Memory B cell (primary cell): ENCODE measurements around the gene KCNJ12.
"Not testable (repeated sequence)": the region's sequence is repeated elsewhere in the genome, so short reads cannot be mapped to it uniquely, and the experiment has no call there.

Experiments
- ATAC-seq: fragments of 150-1000 bp; cut with Tn5 transposase; 2 replicates; pipeline ENCODE4 v1.10.0; 2021; ENCODE audit warnings: low read depth, mild to moderate bottlenecking, moderate library complexity
- DNase-seq, 2 donors: peaks; one replicate each; pipeline ENCODE4 v3.0.0; 2022; ENCODE audit warnings: low spot score in 2 of 2
- H3K27ac Mint-ChIP-seq: one replicate; pipeline ENCODE4 v1.8.0; 2022; ENCODE audit warnings: mild to moderate bottlenecking, moderate library complexity, mixed read lengths
- H3K27me3 Mint-ChIP-seq: one replicate; pipeline ENCODE4 v1.8.0; 2022; ENCODE audit warnings: mixed read lengths
- H3K36me3 Mint-ChIP-seq: one replicate; pipeline ENCODE4 v1.8.0; 2022; ENCODE audit warnings: mild to moderate bottlenecking, mixed read lengths
- H3K4me1 Mint-ChIP-seq: one replicate; pipeline ENCODE4 v1.8.0; 2022; ENCODE audit warnings: mixed read lengths
- H3K4me3 Mint-ChIP-seq: one replicate; pipeline ENCODE4 v1.8.0; 2022; ENCODE audit warnings: mild to moderate bottlenecking, moderate library complexity, mixed read lengths
- H3K9me3 Mint-ChIP-seq: one replicate; pipeline ENCODE4 v1.8.0; 2022; ENCODE audit warnings: mixed read lengths

The KCNJ12 gene

GRCh38 chr17:21408766-21409300 lies 32.7 kb downstream of the KCNJ12 start:
- not testable (repeated sequence) for H3K9me3 Mint-ChIP-seq, H3K27ac Mint-ChIP-seq, H3K36me3 Mint-ChIP-seq, H3K27me3 Mint-ChIP-seq, ATAC-seq, H3K4me3 Mint-ChIP-seq, DNase-seq, H3K4me1 Mint-ChIP-seq

- not testable (repeated sequence) for H3K4me1 Mint-ChIP-seq, ATAC-seq, H3K27ac Mint-ChIP-seq, H3K27me3 Mint-ChIP-seq, H3K36me3 Mint-ChIP-seq, DNase-seq, H3K9me3 Mint-ChIP-seq, H3K4me3 Mint-ChIP-seq
Measured at GRCh38 chr17:21409388-21409787, 33.2 kb downstream of the KCNJ12 start.

- not testable (repeated sequence) for ATAC-seq, DNase-seq, H3K27me3 Mint-ChIP-seq, H3K9me3 Mint-ChIP-seq, H3K27ac Mint-ChIP-seq, H3K4me1 Mint-ChIP-seq, H3K36me3 Mint-ChIP-seq, H3K4me3 Mint-ChIP-seq
Measured at GRCh38 chr17:21409971-21410370, 33.8 kb downstream of the KCNJ12 start.

- H3K4me3 Mint-ChIP-seq, H3K36me3 Mint-ChIP-seq, H3K4me1 Mint-ChIP-seq, H3K27ac Mint-ChIP-seq, H3K9me3 Mint-ChIP-seq, ATAC-seq, H3K27me3 Mint-ChIP-seq, DNase-seq: not testable (repeated sequence)
Measured at GRCh38 chr17:21410371-21410770, 34.2 kb downstream of the KCNJ12 start.

- not testable (repeated sequence) for H3K27ac Mint-ChIP-seq, H3K4me1 Mint-ChIP-seq, H3K4me3 Mint-ChIP-seq, H3K27me3 Mint-ChIP-seq, ATAC-seq, H3K36me3 Mint-ChIP-seq, H3K9me3 Mint-ChIP-seq, DNase-seq
Measured at GRCh38 chr17:21410906-21411678, 34.9 kb downstream of the KCNJ12 start.

- not testable (repeated sequence) for H3K27me3 Mint-ChIP-seq, H3K4me3 Mint-ChIP-seq, H3K9me3 Mint-ChIP-seq, H3K36me3 Mint-ChIP-seq, DNase-seq, ATAC-seq, H3K27ac Mint-ChIP-seq, H3K4me1 Mint-ChIP-seq
Measured at GRCh38 chr17:21411679-21412205, 35.6 kb downstream of the KCNJ12 start.

- not testable (repeated sequence) for DNase-seq, H3K9me3 Mint-ChIP-seq, H3K4me1 Mint-ChIP-seq
Measured at GRCh38 chr17:21412207-21412681, 36.1 kb downstream of the KCNJ12 start.

GRCh38 chr17:21413570-21414279 lies 37.6 kb downstream of the KCNJ12 start:
- not testable (repeated sequence) for H3K27me3 Mint-ChIP-seq, H3K4me3 Mint-ChIP-seq, ATAC-seq, H3K27ac Mint-ChIP-seq, DNase-seq, H3K36me3 Mint-ChIP-seq, H3K4me1 Mint-ChIP-seq, H3K9me3 Mint-ChIP-seq

More at GRCh38 chr17:21412207-21412681, 36.1 kb downstream of the KCNJ12 start:
- not testable (repeated sequence) for H3K36me3 Mint-ChIP-seq, ATAC-seq, H3K27ac Mint-ChIP-seq, H3K27me3 Mint-ChIP-seq, H3K4me3 Mint-ChIP-seq

- not testable (repeated sequence) for ATAC-seq, H3K36me3 Mint-ChIP-seq, H3K9me3 Mint-ChIP-seq, H3K4me3 Mint-ChIP-seq, H3K27me3 Mint-ChIP-seq, H3K27ac Mint-ChIP-seq, DNase-seq, H3K4me1 Mint-ChIP-seq
Measured at GRCh38 chr17:21414616-21415015, 38.5 kb downstream of the KCNJ12 start.

- not testable (repeated sequence) for H3K27ac Mint-ChIP-seq
Measured at GRCh38 chr17:21415166-21415990, 39.2 kb downstream of the KCNJ12 start.

GRCh38 chr17:21416471-21416981 lies 40.4 kb downstream of the KCNJ12 start:
- H3K36me3 Mint-ChIP-seq, H3K9me3 Mint-ChIP-seq, H3K4me3 Mint-ChIP-seq, DNase-seq, ATAC-seq, H3K27ac Mint-ChIP-seq, H3K4me1 Mint-ChIP-seq, H3K27me3 Mint-ChIP-seq: not testable (repeated sequence)

More at GRCh38 chr17:21415166-21415990, 39.2 kb downstream of the KCNJ12 start:
- H3K4me3 Mint-ChIP-seq, ATAC-seq, H3K4me1 Mint-ChIP-seq, H3K36me3 Mint-ChIP-seq, H3K27me3 Mint-ChIP-seq, DNase-seq, H3K9me3 Mint-ChIP-seq: not testable (repeated sequence)

- H3K4me1 Mint-ChIP-seq, H3K4me3 Mint-ChIP-seq, ATAC-seq, H3K9me3 Mint-ChIP-seq, H3K27me3 Mint-ChIP-seq, DNase-seq, H3K36me3 Mint-ChIP-seq, H3K27ac Mint-ChIP-seq: not testable (repeated sequence)
Measured at GRCh38 chr17:21417349-21417748, 41.2 kb downstream of the KCNJ12 start.

- no peak for ATAC-seq
Measured at GRCh38 chr17:21417921-21418320, 41.8 kb downstream of the KCNJ12 start.

More at GRCh38 chr17:21417921-21418320, 41.8 kb downstream of the KCNJ12 start:
- Mint-ChIP-seq H3K27ac (no peak overlapping the region), H3K4me1 (peaks cover 7% of the 10 kb centered on the region), H3K9me3 (no peaks in the 10 kb centered on the region), H3K27me3 (peaks cover 11% of the 10 kb centered on the region), H3K4me3 (no peak overlapping the region), H3K36me3 (no peaks in the 10 kb centered on the region)
- no peak for DNase-seq
